ENCODE measurements around the gene KRTAP12-3.

- TF ChIP-seq, protein P1, sequence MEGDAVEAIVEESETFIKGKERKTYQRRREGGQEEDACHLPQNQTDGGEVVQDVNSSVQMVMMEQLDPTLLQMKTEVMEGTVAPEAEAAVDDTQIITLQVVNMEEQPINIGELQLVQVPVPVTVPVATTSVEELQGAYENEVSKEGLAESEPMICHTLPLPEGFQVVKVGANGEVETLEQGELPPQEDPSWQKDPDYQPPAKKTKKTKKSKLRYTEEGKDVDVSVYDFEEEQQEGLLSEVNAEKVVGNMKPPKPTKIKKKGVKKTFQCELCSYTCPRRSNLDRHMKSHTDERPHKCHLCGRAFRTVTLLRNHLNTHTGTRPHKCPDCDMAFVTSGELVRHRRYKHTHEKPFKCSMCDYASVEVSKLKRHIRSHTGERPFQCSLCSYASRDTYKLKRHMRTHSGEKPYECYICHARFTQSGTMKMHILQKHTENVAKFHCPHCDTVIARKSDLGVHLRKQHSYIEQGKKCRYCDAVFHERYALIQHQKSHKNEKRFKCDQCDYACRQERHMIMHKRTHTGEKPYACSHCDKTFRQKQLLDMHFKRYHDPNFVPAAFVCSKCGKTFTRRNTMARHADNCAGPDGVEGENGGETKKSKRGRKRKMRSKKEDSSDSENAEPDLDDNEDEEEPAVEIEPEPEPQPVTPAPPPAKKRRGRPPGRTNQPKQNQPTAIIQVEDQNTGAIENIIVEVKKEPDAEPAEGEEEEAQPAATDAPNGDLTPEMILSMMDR (conservative IDR thresholded peaks at IDR 0.05; ENCODE audit: low read depth, low read length) = no peak
- no peak for TF ChIP-seq EZH2 (IDR thresholded peaks at IDR 0.05; ENCODE audit: borderline replicate concordance, low read depth, low read length, poor library complexity, severe bottlenecking)
These were observed 25.7 kb upstream of the KRTAP12-3 start for GRCh38 chr21:44632067-44632466.

Measured in A673 (cell line).